Endometrial microvascular endothelial cells (primary cell): ENCODE results near the gene CYP21A2. TPM values are rescaled to one million over a fixed set of nuclear protein-coding genes. Genes with fewer than 3 reads are reported as not detected.
"Not testable (repeated sequence)": the region's sequence is repeated elsewhere in the genome, so short reads cannot be mapped to it uniquely, and the experiment has no call there.

Source experiments
- in situ Hi-C: cut with HindIII; loops from 2 replicates; pipeline ENCODE4 v1.10.0; 2017; ENCODE audit warnings: low sequenced_read_pairs, low pct_unique_long_range_greater_than_20kb; ENCODE audit errors: inconsistent ontology term
- total RNA-seq: library from RNA; depleted of rRNA; stranded (reverse); fragments of >200 nt; gene quantifications from one replicate; pipeline ENCODE4 v1.2.3, GENCODE V29; 2015; ENCODE audit errors: inconsistent ontology term

Gene CYP21A2
- total RNA-seq, 1 donor from 2014 or later = not detected

DNA sequence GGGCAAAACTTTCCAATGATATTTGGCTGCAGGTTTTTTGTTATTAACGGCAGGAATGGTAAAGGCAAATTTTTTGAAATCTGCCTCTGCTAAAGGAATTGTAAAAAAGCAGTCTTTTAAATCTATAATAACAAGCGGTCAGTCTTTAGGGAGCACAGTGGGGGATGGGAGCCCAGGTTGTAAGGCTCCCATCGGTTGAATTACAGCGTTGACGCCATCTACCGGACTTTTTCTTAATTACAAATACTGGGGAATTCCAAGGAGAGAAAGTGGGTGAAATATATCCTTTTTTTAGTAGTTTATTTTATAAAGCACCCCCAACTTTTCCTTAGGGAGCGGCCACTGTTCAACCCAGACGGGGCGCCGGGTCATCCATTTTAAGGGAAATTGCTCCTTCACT is 16.1 kb upstream of the CYP21A2 start:
- in situ Hi-C loops = not testable (repeated sequence)

DNA sequence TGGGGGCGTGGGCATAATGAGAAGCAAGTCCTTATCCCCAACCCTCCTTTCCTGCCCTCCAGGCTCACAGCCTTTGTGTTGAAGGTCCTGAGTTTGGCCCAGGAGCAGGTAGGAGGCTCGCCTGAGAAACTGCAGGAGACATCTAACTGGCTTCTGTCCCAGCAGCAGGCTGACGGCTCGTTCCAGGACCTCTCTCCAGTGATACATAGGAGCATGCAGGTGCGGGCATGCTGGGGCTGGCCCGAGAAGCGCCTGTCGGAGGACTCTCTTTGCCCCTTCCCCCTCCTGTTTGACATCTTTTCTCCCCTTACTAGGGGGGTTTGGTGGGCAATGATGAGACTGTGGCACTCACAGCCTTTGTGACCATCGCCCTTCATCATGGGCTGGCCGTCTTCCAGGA is 9.6 kb upstream of the CYP21A2 start:
- in situ Hi-C loops = not testable (repeated sequence)

GRCh38 chr6:32029553-32029952 is 8.7 kb upstream of the CYP21A2 start:
- in situ Hi-C loops = not testable (repeated sequence)

DNA sequence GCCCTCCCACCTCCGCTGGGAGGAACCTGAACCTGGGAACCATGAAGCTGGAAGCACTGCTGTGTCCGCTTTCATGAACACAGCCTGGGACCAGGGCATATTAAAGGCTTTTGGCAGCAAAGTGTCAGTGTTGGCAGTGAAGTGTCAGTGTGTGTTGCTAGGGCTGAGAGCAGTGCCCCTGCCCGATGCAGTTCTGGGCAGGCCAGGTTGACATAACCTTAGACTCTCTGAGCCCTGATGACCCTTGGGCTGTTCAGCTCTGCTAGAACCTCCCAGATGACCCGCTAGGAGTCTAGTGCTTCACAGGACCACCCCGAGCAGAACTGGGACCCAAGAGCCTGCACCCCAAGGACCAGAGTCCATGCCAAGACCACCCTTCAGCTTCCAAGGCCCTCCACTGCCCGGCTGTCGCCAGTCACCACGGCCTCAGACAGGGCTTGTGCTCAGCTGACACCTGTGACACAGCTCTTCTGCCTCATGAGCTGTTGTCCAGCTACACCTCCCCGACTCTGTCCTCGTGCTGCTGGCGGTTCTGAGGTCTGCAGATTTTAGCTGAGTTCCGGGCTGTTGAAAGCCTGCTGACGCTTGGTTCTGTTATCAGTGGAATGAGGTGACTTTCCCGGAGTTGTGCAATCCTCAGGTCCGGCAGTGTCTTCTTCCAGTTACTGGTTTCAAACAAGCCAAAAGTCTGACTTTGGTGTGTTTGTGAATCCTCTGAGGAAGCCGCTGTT is 2.8 kb upstream of the CYP21A2 start:
- in situ Hi-C loops = not testable (repeated sequence)

GRCh38 chr6:32037136-32037535 is 1.1 kb upstream of the CYP21A2 start:
- in situ Hi-C loops = not testable (repeated sequence)

- in situ Hi-C loops = not testable (repeated sequence)
These were observed 663 bp downstream of the CYP21A2 start for GRCh38 chr6:32038878-32039277.

DNA sequence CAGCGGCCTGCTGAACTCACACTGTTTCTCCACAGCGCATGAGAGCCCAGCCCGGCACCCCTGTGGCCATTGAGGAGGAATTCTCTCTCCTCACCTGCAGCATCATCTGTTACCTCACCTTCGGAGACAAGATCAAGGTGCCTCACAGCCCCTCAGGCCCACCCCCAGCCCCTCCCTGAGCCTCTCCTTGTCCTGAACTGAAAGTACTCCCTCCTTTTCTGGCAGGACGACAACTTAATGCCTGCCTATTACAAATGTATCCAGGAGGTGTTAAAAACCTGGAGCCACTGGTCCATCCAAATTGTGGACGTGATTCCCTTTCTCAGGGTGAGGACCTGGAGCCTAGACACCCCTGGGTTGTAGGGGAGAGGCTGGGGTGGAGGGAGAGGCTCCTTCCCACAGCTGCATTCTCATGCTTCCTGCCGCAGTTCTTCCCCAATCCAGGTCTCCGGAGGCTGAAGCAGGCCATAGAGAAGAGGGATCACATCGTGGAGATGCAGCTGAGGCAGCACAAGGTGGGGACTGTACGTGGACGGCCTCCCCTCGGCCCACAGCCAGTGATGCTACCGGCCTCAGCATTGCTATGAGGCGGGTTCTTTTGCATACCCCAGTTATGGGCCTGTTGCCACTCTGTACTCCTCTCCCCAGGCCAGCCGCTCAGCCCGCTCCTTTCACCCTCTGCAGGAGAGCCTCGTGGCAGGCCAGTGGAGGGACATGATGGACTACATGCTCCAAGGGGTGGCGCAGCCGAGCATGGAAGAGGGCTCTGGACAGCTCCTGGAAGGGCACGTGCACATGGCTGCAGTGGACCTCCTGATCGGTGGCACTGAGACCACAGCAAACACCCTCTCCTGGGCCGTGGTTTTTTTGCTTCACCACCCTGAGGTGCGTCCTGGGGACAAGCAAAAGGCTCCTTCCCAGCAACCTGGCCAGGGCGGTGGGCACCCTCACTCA is 1.4 kb downstream of the CYP21A2 start:
- in situ Hi-C loops = not testable (repeated sequence)

- in situ Hi-C loops = not testable (repeated sequence)
These were observed 2.3 kb downstream of the CYP21A2 start for GRCh38 chr6:32040299-32041049.

DNA sequence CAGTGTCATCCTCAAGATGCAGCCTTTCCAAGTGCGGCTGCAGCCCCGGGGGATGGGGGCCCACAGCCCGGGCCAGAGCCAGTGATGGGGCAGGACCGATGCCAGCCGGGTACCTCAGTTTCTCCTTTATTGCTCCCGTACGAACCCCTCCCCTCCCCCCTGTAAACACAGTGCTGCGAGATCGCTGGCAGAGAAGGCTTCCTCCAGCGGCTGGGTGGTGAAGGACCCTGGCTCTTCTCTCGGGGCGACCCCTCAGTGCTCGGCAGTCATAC is 2.8 kb downstream of the CYP21A2 start:
- in situ Hi-C loops = not testable (repeated sequence)

DNA sequence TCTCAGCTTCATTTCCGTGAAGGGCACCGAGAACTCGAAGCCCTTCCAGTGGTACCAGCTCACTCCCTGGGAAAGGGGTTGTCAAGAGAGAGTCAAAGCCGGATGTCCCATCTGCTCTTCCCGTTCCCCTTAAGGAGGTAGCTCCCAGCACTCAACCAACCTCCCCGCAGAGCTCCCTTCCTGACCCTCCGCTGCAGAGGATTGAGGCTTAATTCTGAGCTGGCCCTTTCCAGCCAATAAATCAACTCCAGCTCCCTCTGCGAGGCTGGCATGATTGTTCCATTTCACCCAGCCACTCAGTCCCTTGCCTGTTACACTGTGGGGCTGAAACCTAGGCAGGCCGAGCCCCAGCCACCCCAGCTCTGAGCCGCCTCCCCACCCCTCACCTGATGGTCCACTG is 3.2 kb downstream of the CYP21A2 start:
- in situ Hi-C loops = not testable (repeated sequence)

DNA sequence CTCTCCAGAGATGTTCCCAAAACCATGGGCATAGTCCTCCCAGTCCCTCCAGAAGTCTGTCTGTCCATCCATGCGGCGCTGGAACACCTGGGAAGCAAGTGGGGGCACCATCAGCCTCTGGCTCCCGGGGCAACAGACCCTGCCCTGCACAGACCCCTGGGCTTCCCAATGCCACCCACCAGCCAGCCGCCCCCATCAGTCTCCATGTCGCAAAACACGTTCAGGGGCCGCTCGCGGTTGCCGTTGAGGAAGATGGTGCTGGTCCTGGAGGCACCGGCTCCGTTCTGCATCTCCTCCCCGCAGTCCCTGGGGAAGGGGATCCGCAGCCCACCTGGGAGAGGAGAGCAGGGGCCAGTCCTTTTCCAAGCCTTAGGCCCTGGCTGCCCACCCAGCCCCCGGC is 4.1 kb downstream of the CYP21A2 start:
- in situ Hi-C loops = not testable (repeated sequence)

GRCh38 chr6:32043589-32044380 is 5.6 kb downstream of the CYP21A2 start:
- in situ Hi-C loops = not testable (repeated sequence)

GRCh38 chr6:32044916-32045315 is 6.7 kb downstream of the CYP21A2 start:
- in situ Hi-C loops = not testable (repeated sequence)

DNA sequence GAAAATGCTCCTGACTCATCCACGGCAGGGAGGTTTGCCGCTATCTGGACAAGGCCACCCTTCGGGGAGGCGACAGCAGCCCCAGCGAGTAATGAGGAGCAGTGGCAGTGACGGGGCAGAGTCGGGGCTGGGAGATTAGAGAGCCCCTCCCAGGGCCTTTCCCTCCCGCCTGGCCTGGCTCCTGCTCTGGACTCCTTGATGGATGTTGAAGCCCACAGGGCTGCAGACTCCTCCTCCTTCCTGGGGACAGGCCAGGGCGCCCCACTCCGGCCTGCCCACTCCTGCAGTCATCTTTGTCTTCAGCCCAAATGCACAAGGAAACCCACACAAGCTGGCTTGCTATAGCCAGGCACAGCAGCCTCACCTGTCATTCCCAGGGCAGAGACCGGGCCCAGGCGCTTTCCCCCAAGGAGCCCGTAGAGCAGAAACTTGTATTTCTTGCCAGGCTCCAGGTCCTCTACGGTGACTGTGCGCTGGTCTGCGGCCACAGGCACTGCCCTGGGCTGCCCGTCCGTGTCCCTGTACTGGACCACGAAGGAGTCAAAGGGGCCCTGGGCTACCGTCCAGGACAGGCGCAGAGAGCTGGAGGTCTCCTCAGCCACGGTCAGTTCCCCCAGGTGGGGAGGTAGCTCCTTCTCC is 7.7 kb downstream of the CYP21A2 start:
- in situ Hi-C loops = no loop called here

DNA sequence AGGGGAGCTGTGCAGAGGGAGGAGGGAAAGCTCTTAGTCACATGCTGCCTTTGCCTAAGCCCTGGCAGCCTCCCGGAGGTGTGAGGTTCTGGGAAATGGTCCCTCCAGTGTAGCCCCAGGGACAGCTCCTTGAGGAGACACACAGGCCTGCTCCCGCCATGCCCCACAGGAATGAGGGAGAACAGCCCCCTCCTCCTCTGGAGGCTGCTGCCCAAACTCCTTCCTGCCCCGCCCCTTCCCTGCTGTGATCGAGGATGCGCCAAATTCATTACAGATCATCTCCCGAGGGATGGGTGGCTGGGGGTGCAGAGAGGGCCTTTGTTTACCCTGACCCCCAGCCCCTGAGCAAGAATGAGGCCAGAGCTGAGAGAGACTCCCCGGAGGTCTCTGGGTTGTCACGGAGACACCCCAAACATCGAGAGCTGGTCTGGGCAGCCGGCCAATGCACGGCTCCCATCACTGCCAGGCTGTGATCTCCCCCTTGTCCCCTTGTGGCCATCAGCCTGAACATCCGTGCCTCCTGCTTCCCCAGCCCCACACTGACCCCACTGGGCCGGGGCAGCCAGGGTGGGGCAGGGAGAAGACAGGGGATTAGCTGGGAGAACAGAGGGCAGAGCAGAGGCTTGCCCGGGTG is 8.4 kb downstream of the CYP21A2 start:
- in situ Hi-C loops = no loop called here

DNA sequence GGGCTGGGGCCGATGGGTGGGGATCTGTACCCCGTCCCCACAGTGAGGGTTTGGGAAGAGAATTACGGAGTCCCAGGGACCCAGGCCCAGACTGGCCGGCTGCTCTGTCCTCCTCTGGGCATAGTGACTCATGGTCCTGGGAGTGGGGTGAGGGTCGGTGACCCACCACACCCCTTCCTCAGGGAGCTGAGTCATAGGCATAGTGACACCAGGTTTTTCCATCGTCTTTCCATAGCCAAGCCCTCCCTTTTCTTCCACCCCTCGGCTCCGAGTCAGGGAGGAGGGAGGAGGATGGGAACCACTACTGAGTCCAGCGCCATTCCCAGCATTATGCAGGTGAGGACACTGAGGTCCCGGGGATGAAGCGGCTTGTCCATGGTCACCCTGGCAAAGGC is 8.9 kb downstream of the CYP21A2 start:
- in situ Hi-C loops = no loop called here

DNA sequence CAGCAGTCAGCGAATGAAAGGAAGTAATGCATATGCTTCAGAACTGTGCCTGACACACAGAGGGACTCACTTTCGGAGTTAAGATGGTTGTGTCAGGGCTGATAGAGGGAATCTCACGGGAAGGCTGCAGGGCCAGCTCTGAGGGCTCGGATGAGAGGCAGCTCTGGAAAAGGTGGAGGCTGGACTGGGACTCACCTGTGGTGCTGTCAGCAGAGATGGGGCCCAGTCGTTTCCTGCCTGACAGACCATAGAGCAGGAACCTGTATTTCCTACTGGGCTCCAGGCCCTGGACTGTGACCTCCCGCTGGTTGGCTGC is 9.3 kb downstream of the CYP21A2 start:
- in situ Hi-C loops = no loop called here
